GM12878 (cell line): ENCODE data around the gene UNC13D. TPM values are rescaled to one million over a fixed set of nuclear protein-coding genes. Genes with fewer than 3 reads are reported as not detected.

Experiments used
- ATAC-seq: fragments of 200-7000 bp; cut with Tn5 transposase; 3 replicates; pipeline ENCODE4 v1.9.1; 2020; ENCODE audit warnings: mild to moderate bottlenecking, moderate library complexity
- BruUV-seq: library from RNA; stranded (reverse); fragments of 400-500 nt; replicated peaks from 2 replicates; lab custom pipeline; 2021; lab: Mats Ljungman, UMichigan
- CTCF ChIA-PET: fragments of 300-600 bp; sonication (Branson Sonifier 250); formaldehyde crosslinking; extraction: SDS; loops from one replicate; lab custom pipeline; 2021; ENCODE audit warnings: inconsistent platforms; lab: Yijun Ruan, JAX
- POLR2A ChIA-PET: fragments of 350-600 bp; formaldehyde crosslinking; extraction: SDS; loops from one replicate; lab custom pipeline; 2021; ENCODE audit warnings: inconsistent platforms; lab: Charles Lee
- RAD21 ChIA-PET: fragments of 300-600 bp; sonication (Branson Sonifier 250); formaldehyde crosslinking; loops from one replicate; lab custom pipeline; 2023; ENCODE audit warnings: antibody characterized with exemption; ENCODE audit not compliant: unreplicated experiment; lab: Charles Lee
- SMC1A ChIA-PET: fragments of 300-600 bp; sonication (Branson Sonifier 250); formaldehyde crosslinking; loops from one replicate; lab custom pipeline; 2023; ENCODE audit not compliant: unreplicated experiment, uncharacterized antibody; lab: Charles Lee
- DNase-seq: peaks from one replicate; pipeline ENCODE4 v3.0.0-alpha.2; 2011; ENCODE audit warnings: low read depth, low spot score
- FAIRE-seq: peaks from 3 replicates; lab custom pipeline; 2011; peaks lifted over from hg19 to GRCh38; lab: Jason Lieb, UNC
- H2AFZ ChIP-seq: 2 replicates; pipeline ENCODE4 v1.6.0; 2011; ENCODE audit warnings: low read depth, low read length, control low read depth; ENCODE audit not compliant: control insufficient read depth
- H3K27ac ChIP-seq: 2 replicates; pipeline ENCODE4 v1.5.1; 2011; ENCODE audit warnings: control low read depth; ENCODE audit not compliant: control insufficient read depth, insufficient read depth
- H3K27me3 ChIP-seq, 2 experiments: replicated peaks in 1 of 2; 2 replicates each; pipeline versions ENCODE4 v1.6.0 to v1.6.1; 2011; ENCODE audit warnings: low read length in 1 of 2; ENCODE audit not compliant: control insufficient read depth in 2 of 2, insufficient read depth in 2 of 2
- H3K36me3 ChIP-seq, 2 experiments: 2 replicates each; pipeline ENCODE4 v1.5.1; 2011; ENCODE audit warnings: low read length in 1 of 2; ENCODE audit not compliant: control insufficient read depth in 2 of 2, insufficient read depth in 2 of 2
- H3K4me1 ChIP-seq: 2 replicates; pipeline ENCODE4 v1.6.1; 2011; ENCODE audit warnings: mild to moderate bottlenecking, low read length, moderate library complexity, mixed read lengths; ENCODE audit not compliant: control insufficient read depth, insufficient read depth
- H3K4me2 ChIP-seq: 2 replicates; pipeline ENCODE4 v1.6.0; 2011; ENCODE audit warnings: control low read depth; ENCODE audit not compliant: control insufficient read depth, insufficient read depth
- H3K4me3 ChIP-seq: fragments of 200-600 bp; sonication (generic); 2 replicates; pipeline ENCODE4 v1.5.1; 2016
- H3K79me2 ChIP-seq: 2 replicates; pipeline ENCODE4 v1.6.0; 2011; ENCODE audit warnings: low read length; ENCODE audit not compliant: control insufficient read depth, insufficient read depth
- H3K9ac ChIP-seq: 2 replicates; pipeline ENCODE4 v1.8.0; 2011; ENCODE audit warnings: low read length, control low read depth, mixed read lengths; ENCODE audit not compliant: control insufficient read depth, insufficient read depth
- H3K9me3 ChIP-seq: replicated peaks from 3 replicates; pipeline ENCODE4 v1.5.1; 2011; ENCODE audit warnings: mild to moderate bottlenecking, low read length; ENCODE audit not compliant: control insufficient read depth, insufficient read depth
- H4K20me1 ChIP-seq: 2 replicates; pipeline ENCODE4 v1.6.0; 2011; ENCODE audit not compliant: control insufficient read depth, insufficient read depth
- BACH1 ChIP-seq: fragments of 450-650 bp; IDR thresholded peaks from 2 replicates; pipeline ENCODE4 v1.6.1; 2017; ENCODE audit warnings: mild to moderate bottlenecking, borderline replicate concordance
- EP300 ChIP-seq, 2 experiments: fragments of 150-350 bp in 1 of 2; IDR thresholded peaks; 2 replicates each; pipeline ENCODE4 v1.6.1; 2011 to 2012; ENCODE audit warnings: low read depth in 2 of 2, low read length in 2 of 2, borderline replicate concordance in 1 of 2, improper control_type of control experiment in 1 of 2, inconsistent platforms in 1 of 2; ENCODE audit not compliant: control insufficient read depth in 1 of 2
- KLF5 ChIP-seq: fragments of 450-650 bp; IDR thresholded peaks from 2 replicates; pipeline ENCODE4 v1.6.1; 2014; ENCODE audit warnings: mild to moderate bottlenecking; ENCODE audit not compliant: partially characterized antibody
- LARP7 ChIP-seq: fragments of 450-650 bp; IDR thresholded peaks from 2 replicates; pipeline ENCODE4 v1.6.1; 2017; ENCODE audit warnings: mild to moderate bottlenecking
- NFXL1 ChIP-seq: fragments of 450-650 bp; IDR thresholded peaks from 2 replicates; pipeline ENCODE4 v1.6.1; 2017; ENCODE audit warnings: antibody characterized with exemption, mild to moderate bottlenecking, borderline replicate concordance
- WGBS: methylation state at CpG from one replicate; pipeline ENCODE4 v1.1.6; 2016; ENCODE audit warnings: low lambda C conversion rate; ENCODE audit not compliant: insufficient replicate concordance, insufficient coverage; ENCODE audit errors: missing lambda C conversion rate; 5-methylcytosine and 5-hydroxymethylcytosine counted together
- in situ Hi-C: fragments of 300-500 bp; cut with MboI; formaldehyde crosslinking; loops from 9 replicates; pipeline ENCODE4 v1.14.3; 2018; ENCODE audit warnings: mixed read lengths
- intact Hi-C: fragments of 100-400 bp; cut with micrococcal nuclease; formaldehyde crosslinking; loops from one replicate; pipeline ENCODE4 v1.14.2; 2022; ENCODE audit not compliant: unreplicated experiment
- polyA plus RNA-seq, 11 experiments: library from polyadenylated mRNA; depleted of rRNA in 4 of 11; unstranded in 6 of 11; stranded (reverse) in 5 of 11; fragments of >200 nt; fragmentation: Nextera tagmentation in 4 of 11; fragmentation: Illumina TruSeq in 1 of 11; extraction: Ambion mirVana in 4 of 11; extraction: Trizol in 1 of 11; gene quantifications; 1 replicate in 1 of 11; 2 replicates in 10 of 11; pipeline versions ENCODE4 v1.2.1 to v1.2.3, GENCODE V29; 2011 to 2016; ENCODE audit warnings: inconsistent platforms in 2 of 11, missing spikeins in 2 of 11, low read depth in 1 of 11
- total RNA-seq, 4 experiments: library from RNA; depleted of rRNA in 3 of 4; stranded (reverse); fragments of >200 nt in 3 of 4; fragmentation: Illumina TruSeq in 1 of 4; extraction: Trizol in 1 of 4; gene quantifications; 2 replicates each; pipeline versions ENCODE4 v1.2.1 to v1.2.3, GENCODE V29; 2013 to 2021
- TF ChIP-seq, protein P1 (sequence below): fragments of 450-650 bp; IDR thresholded peaks from 2 replicates; pipeline ENCODE4 v1.6.1; 2017; ENCODE audit warnings: mild to moderate bottlenecking, moderate library complexity
- TF ChIP-seq, protein P2 (sequence below), 3 experiments: IDR thresholded peaks in 2 of 3; conservative IDR thresholded peaks in 1 of 3; 2 replicates each; pipeline ENCODE4 v1.5.1; 2011; ENCODE audit warnings: low read depth in 3 of 3, low read length in 3 of 3, mild to moderate bottlenecking in 3 of 3, control low read depth in 2 of 3, moderate library complexity in 2 of 3, inconsistent platforms in 1 of 3, mixed read lengths in 1 of 3; ENCODE audit not compliant: control insufficient read depth in 2 of 3, insufficient read depth in 1 of 3; ENCODE audit errors: extremely low read depth in 1 of 3
- TF ChIP-seq, protein P3 (sequence below): IDR thresholded peaks from 2 replicates; pipeline ENCODE4 v1.6.1; 2012; ENCODE audit warnings: low read depth, low read length, improper control_type of control experiment
- TF ChIP-seq, protein P4 (sequence below): fragments of 450-650 bp; formaldehyde crosslinking; IDR thresholded peaks from 2 replicates; pipeline ENCODE4 v1.4.0; 2020; ENCODE audit warnings: mild to moderate bottlenecking, moderate library complexity

The UNC13D gene
- total and polyA plus RNA-seq, 10 of the 15 experiments (the other 5 are each of a cell fraction or from before 2014, with no cell fraction given): 0.32 to 63.9 (median 25.2) TPM

DNA sequence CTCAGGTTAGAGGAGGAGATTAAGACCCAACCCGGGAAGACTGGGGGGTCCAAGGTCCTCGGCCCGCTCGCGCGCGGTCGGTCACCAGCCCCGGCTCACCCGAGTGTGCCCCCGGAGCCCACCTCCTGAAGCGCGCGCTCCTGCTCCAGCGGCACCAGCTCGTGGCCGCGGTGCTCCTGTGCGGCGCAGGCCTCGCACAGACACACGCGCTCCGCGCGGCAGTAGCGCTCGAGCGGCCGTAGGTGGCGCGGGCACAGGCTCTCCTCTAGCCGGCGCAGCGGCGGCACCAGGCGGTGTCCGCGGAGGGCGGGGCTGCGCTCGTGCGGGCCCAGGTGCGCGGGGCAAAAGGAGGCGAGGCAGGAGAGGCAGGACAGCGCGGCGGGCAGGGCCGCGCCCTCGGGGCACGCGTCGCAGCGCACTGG, 33.6 kb upstream of the UNC13D start:
- H3K27ac ChIP-seq: no peak overlapping the region
- no peak for FAIRE-seq
- no peaks in the 10 kb centered on the region for H4K20me1 ChIP-seq
- H3K79me2 ChIP-seq: no peaks in the 10 kb centered on the region
- no peaks in the 10 kb centered on the region for H3K9me3 ChIP-seq
- peak overlapping the region; percentile 59 for H2AFZ ChIP-seq
- H3K4me3 ChIP-seq: peak overlapping the region; percentile 29; the same call in 1 of the 2 replicates
- no peaks in the 10 kb centered on the region for H3K36me3 ChIP-seq
- 1% methylated on average over 55 of the region's 56 CpGs for WGBS
- intact Hi-C loops: loop anchor here (2.0 kb wide), 1 partner anchor 19 kb away; the partner anchor contains the start of gene TRIM65
- SMC1A ChIA-PET: interaction anchor here (1.3 to 1.6 kb wide), 2 partner anchors 113 to 125 kb away, joined by 3 read pairs; partner anchors contain the start of gene GALK1
- DNase-seq: no peak
- in situ Hi-C loops: no loop called here
- RAD21 ChIA-PET: interaction anchor here (1.6 to 2.4 kb wide), 4 partner anchors 19 to 124 kb away, joined by 4 to 16 read pairs (median 8); partner anchors contain the start of gene WBP2
- H3K9ac ChIP-seq: peak overlapping the region; percentile 24; the same call in 1 of the 2 replicates
- H3K4me1 ChIP-seq: peaks cover 25% of the 10 kb centered on the region
- POLR2A ChIA-PET: interaction anchor here (0.8 to 3.7 kb wide), 6 partner anchors 18 to 113 kb away, joined by 3 to 27 read pairs (median 4); partner anchors contain the start of genes GALK1 and TRIM65
- no TSS peak for BruUV-seq
- peak overlapping the region; percentile 92 for H3K4me2 ChIP-seq
- peak; percentile 83 for ATAC-seq
- CTCF ChIA-PET: interaction anchor here (0.6 to 7.9 kb wide), 13 partner anchors 13 to 603 kb away, joined by 3 to 81 read pairs (median 5); partner anchors contain the start of genes GALK1, TRIM65 and WBP2
- H3K27me3 ChIP-seq: peaks cover 2% of the 10 kb centered on the region in 2 experiments
- no peak for TF ChIP-seq NFXL1
- TF ChIP-seq, protein P1, sequence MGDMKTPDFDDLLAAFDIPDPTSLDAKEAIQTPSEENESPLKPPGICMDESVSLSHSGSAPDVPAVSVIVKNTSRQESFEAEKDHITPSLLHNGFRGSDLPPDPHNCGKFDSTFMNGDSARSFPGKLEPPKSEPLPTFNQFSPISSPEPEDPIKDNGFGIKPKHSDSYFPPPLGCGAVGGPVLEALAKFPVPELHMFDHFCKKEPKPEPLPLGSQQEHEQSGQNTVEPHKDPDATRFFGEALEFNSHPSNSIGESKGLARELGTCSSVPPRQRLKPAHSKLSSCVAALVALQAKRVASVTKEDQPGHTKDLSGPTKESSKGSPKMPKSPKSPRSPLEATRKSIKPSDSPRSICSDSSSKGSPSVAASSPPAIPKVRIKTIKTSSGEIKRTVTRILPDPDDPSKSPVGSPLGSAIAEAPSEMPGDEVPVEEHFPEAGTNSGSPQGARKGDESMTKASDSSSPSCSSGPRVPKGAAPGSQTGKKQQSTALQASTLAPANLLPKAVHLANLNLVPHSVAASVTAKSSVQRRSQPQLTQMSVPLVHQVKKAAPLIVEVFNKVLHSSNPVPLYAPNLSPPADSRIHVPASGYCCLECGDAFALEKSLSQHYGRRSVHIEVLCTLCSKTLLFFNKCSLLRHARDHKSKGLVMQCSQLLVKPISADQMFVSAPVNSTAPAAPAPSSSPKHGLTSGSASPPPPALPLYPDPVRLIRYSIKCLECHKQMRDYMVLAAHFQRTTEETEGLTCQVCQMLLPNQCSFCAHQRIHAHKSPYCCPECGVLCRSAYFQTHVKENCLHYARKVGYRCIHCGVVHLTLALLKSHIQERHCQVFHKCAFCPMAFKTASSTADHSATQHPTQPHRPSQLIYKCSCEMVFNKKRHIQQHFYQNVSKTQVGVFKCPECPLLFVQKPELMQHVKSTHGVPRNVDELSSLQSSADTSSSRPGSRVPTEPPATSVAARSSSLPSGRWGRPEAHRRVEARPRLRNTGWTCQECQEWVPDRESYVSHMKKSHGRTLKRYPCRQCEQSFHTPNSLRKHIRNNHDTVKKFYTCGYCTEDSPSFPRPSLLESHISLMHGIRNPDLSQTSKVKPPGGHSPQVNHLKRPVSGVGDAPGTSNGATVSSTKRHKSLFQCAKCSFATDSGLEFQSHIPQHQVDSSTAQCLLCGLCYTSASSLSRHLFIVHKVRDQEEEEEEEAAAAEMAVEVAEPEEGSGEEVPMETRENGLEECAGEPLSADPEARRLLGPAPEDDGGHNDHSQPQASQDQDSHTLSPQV: 0 out of 2 replicates have a peak, but pooled peaks have one; percentile 49
- peak; percentile 38; the same call in 1 of the 2 replicates for TF ChIP-seq BACH1
- TF ChIP-seq, protein P2, sequence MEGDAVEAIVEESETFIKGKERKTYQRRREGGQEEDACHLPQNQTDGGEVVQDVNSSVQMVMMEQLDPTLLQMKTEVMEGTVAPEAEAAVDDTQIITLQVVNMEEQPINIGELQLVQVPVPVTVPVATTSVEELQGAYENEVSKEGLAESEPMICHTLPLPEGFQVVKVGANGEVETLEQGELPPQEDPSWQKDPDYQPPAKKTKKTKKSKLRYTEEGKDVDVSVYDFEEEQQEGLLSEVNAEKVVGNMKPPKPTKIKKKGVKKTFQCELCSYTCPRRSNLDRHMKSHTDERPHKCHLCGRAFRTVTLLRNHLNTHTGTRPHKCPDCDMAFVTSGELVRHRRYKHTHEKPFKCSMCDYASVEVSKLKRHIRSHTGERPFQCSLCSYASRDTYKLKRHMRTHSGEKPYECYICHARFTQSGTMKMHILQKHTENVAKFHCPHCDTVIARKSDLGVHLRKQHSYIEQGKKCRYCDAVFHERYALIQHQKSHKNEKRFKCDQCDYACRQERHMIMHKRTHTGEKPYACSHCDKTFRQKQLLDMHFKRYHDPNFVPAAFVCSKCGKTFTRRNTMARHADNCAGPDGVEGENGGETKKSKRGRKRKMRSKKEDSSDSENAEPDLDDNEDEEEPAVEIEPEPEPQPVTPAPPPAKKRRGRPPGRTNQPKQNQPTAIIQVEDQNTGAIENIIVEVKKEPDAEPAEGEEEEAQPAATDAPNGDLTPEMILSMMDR (IDR thresholded peaks at IDR 0.05 in 2 of 3, conservative IDR thresholded peaks at IDR 0.05 in 1 of 3; ENCODE audit: control insufficient read depth in 2 of 3, extremely low read depth in 1 of 3, insufficient read depth in 1 of 3, low read depth in 3 of 3, low read length in 3 of 3): peak; percentile 40 to 50 (median 45); a peak in 5 of 6 replicates
- TF ChIP-seq, protein P3, sequence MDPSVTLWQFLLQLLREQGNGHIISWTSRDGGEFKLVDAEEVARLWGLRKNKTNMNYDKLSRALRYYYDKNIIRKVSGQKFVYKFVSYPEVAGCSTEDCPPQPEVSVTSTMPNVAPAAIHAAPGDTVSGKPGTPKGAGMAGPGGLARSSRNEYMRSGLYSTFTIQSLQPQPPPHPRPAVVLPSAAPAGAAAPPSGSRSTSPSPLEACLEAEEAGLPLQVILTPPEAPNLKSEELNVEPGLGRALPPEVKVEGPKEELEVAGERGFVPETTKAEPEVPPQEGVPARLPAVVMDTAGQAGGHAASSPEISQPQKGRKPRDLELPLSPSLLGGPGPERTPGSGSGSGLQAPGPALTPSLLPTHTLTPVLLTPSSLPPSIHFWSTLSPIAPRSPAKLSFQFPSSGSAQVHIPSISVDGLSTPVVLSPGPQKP: no peak
- no peak for TF ChIP-seq EP300 (IDR thresholded peaks at IDR 0.05; ENCODE audit: borderline replicate concordance in 1 of 2, control insufficient read depth in 1 of 2, low read depth in 2 of 2, low read length in 2 of 2)
- peak; percentile 55 for TF ChIP-seq KLF5
- TF ChIP-seq, protein P4, sequence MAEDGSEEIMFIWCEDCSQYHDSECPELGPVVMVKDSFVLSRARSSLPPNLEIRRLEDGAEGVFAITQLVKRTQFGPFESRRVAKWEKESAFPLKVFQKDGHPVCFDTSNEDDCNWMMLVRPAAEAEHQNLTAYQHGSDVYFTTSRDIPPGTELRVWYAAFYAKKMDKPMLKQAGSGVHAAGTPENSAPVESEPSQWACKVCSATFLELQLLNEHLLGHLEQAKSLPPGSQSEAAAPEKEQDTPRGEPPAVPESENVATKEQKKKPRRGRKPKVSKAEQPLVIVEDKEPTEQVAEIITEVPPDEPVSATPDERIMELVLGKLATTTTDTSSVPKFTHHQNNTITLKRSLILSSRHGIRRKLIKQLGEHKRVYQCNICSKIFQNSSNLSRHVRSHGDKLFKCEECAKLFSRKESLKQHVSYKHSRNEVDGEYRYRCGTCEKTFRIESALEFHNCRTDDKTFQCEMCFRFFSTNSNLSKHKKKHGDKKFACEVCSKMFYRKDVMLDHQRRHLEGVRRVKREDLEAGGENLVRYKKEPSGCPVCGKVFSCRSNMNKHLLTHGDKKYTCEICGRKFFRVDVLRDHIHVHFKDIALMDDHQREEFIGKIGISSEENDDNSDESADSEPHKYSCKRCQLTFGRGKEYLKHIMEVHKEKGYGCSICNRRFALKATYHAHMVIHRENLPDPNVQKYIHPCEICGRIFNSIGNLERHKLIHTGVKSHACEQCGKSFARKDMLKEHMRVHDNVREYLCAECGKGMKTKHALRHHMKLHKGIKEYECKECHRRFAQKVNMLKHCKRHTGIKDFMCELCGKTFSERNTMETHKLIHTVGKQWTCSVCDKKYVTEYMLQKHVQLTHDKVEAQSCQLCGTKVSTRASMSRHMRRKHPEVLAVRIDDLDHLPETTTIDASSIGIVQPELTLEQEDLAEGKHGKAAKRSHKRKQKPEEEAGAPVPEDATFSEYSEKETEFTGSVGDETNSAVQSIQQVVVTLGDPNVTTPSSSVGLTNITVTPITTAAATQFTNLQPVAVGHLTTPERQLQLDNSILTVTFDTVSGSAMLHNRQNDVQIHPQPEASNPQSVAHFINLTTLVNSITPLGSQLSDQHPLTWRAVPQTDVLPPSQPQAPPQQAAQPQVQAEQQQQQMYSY (CRISPR knock-in tag): no peak
- TF ChIP-seq LARP7: peak; percentile 88
